ENCODE data around the gene GZMB. TPM values are rescaled to one million over a fixed set of nuclear protein-coding genes. Genes with fewer than 3 reads are reported as not detected.
A peak's percentile ranks its signal among the peaks of the same experiment; 100 is the strongest.
"Not testable (repeated sequence)": the region's sequence is repeated elsewhere in the genome, so short reads cannot be mapped to it uniquely, and the experiment has no call there.

GZMB gene, protein sequence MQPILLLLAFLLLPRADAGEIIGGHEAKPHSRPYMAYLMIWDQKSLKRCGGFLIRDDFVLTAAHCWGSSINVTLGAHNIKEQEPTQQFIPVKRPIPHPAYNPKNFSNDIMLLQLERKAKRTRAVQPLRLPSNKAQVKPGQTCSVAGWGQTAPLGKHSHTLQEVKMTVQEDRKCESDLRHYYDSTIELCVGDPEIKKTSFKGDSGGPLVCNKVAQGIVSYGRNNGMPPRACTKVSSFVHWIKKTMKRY
- total RNA-seq, result not detected

DNA sequence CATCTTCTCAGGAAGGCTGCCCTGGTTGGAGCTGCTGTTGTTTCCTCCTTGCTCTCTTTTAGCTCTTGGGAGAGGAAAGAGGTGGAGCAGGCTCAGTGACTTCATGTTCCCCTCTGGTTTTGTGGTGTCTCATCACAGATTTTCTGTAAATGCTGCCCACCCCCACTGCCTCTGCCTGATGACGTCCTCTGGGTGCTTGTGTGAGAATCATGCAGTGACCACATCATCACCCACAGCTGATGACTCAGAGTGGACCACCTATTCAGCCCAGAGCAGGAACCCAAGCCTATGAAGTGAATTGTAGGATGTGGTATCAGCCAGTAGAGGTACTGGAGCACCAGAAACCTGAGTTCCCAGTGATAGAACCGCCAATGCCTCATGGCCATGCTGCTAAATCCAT lies at the start of gene GZMB:
GZMB (minus strand) TSS at position 33 of the 400 bp plus-strand sequence; CDS start at position 3, 30 bp downstream.
- no peak for DNase-seq

DNA sequence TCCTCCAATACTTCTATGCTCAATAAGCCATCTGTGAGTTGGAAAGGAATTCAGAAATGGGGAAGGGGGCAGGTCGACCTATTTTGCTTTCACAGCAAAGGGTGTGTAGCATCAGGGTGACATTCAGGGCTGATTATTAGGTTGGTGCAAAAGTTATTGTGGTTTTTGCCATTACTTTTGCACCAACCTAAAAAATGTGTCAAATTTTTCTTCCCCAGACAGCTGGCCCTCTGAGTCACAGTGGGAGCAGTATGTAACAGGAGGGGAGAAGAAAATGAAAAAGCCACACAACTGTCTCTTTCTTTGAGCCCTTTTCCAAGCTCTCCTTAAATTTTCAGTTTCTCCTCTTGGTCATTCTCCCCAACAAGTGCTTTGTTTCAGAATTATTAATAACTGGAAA lies 47.1 kb upstream of the GZMB start:
- DNase-seq, result no peak

DNA sequence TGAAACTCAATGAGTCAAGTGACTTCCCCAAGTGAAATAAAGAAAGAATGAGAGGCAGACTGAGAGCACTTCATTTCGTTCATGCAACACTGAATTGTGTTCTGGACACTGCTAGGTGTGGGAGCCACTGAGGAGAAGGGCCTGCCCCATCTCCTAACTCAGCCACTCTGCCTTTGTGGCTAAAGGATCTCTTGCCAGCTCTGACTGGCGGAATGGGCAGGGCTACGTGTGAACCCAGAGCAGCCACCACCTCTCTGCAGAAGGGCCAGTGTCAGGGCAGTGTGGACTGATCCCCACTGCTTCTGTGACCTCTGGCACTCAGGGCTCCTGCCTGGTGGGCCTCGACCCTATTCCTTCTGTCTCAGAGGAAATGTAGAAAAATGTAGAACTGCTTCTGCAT lies 46.5 kb upstream of the GZMB start:
- DNase-seq, result no peak

DNA sequence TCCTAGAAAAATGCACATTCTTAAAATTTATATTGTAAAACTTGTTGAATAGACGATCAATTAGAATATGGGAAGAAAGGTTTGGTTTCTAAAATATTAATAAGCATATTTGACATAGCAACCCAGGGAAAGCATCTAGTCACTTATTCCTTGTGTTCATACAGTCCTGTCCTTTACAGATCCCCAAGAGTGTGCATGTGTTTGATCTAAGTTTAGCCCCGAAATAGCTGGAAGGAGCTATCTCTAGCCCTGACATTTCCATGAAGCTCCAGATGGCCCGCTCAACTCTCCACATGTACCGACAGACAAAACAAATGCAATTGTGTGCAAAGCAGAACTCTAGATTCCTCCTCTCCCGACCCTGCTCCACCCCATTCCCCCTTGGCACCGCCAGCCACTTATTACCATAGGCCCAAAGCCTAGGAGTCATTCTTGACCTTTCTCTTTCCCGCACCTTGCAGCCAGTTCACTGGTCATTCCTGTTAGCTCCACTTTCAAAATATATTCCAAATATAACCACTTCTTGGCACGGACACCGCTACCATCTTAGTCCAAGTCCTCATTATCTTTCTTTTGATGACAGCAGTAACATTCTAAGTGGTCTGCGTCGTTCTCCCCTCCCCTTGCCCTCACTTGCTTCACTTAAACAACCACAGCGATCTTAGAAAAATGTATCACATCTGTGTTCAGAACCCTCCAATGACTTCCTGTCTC lies 45.4 kb upstream of the GZMB start:
- DNase-seq, result no peak

DNA sequence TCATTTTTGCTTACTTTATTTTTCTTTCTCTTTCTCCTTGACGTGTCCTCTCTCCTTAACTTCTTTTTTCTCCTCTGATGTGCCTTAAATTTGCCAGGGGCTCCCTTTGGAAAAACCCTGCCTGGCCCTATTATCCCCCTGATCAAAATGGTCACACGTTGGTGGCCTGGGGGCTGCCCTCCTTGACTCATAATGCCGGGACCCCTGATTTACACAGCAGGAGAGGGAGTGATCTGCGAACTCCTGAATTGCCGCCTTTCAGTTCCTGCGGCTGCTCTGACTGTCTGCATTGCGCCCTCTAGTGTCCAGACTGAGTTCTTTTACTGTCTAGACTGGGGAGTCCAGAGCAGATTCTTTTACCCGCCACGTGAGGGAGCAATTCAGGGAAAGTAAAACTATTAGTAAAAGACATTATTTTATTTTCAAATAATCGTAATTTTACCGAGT lies 44.8 kb upstream of the GZMB start:
- peak; percentile 29 for DNase-seq

DNA sequence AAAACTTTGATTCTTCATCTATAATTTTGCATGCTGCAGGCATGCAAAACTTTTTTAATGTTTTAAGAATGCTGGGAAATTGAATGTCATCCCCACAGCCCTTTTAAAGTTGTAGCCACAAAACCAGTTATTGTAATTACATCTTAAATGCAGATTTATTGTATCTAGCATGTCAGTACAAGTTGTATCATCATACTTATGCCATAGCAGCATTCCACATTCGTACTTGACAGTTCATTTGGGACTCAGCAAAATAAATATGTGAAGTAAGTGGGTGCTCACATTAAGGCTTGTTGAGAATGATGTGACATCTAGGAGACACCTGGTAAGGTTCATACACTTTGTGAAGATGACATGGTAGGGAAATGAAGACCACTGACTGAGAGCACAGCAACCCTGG lies 44.0 kb upstream of the GZMB start:
- no peak for DNase-seq

DNA sequence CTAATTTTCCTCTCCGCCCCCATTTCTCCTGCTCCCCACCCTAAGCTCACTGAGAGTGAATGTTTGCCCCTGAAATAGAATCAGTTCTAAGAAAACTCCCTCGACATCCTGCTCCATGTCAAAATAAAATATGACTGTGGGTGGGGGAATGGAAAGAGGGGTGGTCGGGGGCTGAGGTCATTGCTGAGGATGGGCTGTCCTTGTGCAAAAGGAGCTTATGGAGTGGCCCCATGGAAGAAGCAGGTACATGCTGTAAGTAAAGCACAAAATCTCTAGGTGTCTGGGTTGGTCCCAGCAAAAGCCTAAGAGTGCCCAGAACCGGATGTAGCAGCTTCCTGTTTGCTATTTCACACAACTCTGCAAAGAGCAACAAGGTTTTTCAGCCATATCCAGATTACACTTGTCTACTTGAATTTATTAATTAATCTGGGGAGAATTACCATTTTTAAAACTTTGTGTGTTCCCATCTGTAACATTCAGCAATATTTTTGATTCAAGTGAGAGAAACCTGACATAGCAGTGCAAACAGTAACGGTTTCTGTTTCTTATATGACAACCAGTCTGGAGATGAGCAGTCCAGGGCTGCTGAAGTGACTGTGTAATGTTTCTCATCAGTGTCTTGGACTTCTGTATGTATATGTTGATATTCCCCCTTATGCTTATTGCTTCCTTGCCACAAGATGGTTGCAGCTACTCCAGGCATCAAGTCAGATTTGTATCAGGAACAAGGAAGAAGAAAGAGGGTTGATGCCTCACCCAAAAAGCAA lies 40.4 kb upstream of the GZMB start:
- no peak for DNase-seq

DNA sequence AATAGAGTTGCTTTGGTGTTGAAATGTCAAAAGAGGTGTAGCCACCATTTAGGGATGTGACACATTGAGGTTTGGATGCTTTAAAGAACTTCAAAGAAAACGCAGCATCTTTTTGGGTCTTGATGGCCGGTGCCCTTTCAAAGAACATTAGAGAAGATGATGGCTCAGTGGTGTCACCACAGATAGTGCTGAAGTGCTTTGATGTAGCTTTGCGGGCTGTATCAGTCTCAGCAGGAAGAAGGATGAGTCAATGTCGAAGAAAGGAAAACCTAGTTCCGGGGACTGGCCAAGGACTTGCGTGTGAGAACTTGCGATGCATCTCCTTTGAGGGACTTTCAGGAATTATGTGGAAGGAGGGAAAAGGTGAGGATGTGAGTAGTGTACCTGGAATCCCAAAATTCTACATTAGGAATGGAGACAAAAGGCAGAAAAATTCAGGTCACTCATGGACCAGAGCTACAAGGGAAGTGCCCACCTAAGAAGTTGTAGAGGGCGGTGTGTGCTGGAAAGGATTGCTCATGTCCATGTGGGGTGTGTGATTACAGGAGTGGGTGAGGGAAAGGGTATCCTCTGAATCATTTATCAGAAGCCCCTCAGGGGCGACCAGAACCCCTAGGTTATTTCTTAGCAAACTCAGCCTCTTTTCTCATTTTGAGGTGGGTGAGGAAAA lies 39.7 kb upstream of the GZMB start:
- no peak for DNase-seq

DNA sequence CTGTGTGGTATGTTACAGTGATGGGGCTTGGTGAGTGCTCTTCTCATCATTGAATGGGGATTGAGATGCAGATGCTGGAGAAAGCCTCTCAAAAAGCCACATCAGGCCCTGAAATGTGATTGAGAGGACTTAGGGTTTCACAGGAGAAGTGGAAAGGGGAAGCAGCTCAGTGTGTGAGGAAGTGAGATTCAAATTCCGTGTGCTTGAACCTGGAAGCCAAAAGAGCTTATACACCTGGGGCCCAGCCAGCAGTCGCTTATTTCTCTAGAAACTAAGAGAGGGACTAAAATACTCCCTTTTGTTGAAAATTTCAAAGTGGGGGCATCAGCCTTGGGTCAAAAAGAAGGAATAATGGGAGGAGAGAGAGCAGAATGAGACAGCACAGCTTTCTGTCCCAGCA lies 39.1 kb upstream of the GZMB start:
- no peak for DNase-seq

DNA sequence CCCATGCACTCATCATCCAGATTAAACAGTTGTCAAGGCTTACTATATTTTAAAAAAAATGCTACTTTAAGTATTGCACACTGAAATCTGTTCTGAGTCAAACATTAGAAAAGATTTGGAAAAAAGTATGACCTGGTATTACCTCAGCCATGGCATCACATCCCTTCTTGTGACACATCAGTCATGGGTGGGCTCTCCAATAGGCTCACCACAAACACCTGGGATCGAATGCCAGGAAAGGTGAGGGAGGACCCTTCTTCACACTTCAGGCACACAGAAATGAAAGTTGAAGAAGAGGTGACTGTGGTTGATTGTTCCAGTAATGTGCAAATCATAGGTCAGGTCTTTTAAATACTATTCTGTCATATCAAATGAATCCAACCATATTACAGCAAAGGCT lies 36.6 kb upstream of the GZMB start:
- DNase-seq, result no peak

DNA sequence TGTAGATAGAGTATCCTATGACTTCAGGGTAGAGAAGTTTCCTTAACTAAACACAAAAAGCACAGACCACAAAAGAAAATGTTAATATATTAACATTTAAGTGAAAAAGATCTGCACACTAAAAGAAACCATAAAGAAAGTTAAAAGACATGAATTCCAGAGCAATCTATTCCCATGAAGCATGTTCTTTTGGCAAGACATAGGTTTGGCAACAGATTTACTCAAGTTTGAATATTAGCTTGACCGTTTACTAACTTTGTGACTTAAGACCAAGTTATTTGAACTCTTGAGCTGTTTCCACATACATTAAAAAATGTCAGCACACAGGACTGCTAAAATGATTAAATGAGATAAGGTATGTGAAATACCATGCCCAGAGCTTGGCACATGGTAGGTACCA lies 35.7 kb upstream of the GZMB start:
- DNase-seq, result no peak

DNA sequence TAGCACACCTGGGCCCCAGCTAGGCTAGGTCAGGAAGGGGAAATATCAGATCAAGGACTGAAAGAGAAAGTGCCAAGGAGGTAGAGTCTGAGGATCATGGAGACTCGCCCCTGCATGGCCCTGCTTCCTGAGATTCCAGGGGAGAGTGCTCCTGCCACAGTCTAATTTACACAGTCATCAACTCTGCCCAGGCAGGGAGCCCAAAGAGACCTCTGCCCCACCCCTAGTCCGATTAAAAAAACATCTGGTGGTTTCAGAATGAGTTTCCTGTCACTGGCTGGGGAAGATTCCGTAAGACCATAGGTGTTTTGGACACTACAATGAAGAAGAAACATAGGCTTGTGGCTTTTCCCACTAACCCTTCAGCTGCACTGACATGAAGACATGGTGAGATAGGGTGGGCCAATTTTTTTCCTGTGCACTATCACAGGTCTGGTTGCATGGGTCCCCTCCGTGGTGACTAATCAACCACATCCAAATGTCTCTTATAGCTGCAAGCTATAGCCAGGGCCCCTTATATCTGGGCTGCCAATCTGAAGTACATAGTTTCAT lies 31.5 kb upstream of the GZMB start:
- DNase-seq, result no peak

DNA sequence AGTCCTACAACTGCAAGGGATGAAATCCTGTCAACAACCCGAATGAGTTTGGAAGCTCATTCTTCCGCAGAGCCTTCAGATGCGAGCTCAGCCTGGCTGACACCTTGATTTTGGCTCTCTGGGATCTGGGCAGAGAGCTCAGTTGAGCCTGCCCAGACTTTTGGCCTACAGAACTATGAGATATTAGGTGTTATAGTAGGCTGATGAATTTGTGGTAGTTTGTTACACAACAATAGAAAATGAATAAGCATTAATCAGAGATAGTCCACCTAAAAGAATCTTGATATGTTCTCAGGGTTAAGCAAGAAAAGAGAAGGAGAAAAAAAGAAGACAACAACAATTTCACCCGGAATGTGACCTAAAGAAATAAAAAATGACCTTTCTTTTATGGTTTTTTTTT lies 30.4 kb upstream of the GZMB start:
- no peak for DNase-seq

DNA sequence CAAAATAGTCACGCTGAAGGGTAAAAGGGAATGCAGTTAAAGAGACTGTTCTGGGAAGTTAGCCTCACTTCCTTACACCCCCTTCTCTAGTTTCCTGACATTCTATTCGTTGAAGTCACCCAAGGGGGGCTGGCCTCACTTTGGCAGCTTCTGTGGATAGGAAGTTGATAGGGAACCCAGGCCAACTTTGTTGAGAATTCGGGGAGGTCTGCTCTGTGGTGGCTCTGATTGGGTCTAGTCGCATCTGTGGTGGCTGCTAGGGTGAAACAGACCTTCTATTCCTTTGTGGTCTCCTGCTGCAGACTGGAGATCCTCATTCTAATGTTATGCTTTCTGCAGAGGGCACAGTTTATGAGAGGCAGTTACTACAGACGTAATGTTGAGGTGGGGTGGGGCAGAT lies 28.8 kb upstream of the GZMB start:
- no peak for DNase-seq

DNA sequence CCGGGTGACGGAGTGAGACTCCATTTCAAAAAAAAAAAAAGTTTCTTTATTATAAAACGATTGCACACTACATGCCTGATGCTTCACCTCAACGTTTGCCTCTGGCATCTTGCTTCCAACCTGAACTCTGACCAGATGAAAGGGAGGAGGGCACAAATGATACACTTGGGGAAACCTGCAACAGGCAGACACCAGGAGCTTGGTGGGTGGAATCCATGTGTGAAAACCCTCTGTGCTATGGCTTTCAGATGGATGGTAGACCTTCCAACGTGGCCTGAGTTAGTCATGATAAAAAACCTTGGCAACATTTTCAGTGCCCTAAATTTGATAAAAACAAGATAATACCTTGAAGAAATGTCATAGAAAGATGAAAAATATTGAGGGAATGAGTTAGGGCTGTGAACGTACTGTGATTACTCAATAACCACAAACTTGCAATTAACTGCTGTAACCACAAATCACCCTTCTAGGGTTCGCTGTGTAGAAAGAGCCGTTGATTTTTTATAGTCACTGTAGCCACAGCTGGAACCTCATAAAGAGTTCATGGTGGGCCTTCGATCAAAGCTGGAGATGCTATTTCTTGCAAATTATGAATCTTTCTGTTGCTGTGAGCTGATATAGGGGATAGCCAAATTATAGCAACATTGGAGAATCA lies 26.1 kb upstream of the GZMB start:
- DNase-seq, result no peak

DNA sequence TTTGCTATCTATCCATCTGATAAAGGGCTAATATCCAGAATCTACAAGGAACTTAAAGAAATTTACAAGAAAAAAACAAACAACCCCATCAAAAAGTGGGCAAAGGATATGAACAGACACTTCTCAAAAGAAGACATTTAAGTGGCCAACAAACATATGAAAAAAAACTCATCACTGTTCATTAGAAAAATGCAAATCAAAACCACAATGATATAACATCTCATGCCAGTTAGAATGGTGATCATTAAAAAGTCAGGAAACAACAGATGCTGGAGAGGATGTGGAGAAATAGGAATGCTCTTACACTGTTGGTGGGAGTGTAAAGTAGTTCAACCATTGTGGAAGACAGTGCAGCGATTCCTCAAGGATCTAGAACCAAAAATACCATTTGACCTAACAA lies 14.4 kb upstream of the GZMB start:
- DNase-seq, result not testable (repeated sequence)

DNA sequence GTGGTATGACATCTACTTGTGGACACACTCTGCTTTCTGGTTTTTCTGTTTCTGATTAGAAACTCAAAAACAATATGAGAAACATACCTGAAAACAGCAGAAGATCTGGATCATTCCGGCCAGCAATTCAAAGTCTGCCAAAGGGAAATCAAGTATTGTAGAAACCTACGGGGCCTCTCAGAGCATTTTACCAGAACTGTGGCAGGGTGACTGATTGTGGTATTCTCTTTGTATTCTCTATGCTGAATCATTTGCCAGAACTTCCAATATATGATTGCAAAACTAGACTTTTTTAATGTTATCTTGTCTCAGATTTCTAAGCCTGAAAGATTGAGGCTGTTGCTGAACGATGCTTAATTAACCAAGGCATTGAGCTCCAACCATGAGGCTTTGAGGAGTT lies 5.9 kb upstream of the GZMB start:
- DNase-seq, result no peak

DNA sequence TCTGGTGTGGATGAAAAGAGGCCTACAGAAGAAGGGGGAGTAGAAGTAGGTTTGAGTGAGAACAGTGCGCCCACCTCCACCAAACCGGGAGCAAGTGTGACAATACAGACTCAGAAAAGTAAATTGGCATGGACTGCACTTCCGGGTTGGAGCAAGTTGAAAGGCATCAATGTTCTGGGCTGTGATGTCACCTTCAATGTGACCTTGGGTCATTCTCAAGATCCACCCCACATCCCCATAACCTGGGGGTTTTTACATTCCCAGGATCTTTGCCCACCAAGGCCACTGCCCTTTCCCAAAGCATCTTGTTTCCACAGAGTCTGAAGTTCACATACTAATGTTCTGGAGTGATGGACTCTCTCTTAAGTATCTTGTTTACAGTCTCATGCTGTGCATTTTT lies 5.3 kb upstream of the GZMB start:
- DNase-seq, result no peak

DNA sequence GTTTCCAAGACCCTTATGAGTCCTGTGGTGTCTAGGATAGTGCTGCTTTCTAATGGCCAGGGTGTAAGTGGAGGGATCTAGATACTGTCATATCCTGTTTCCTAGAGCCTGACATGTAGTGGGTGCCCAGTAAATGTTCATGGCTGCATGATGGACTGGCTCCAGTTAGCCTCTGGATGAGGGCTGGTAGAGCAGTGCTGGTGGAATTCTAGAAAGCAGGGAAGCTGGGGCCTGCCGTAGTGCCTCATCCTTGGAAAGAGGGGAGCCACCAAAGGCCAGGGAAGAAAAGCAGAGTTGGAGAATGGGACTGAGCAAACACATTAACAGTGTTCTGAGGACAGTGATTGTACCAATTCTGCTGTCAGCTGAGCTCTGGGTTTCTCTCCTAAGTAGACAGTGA lies 637 bp downstream of the GZMB start:
- DNase-seq, result no peak

DNA sequence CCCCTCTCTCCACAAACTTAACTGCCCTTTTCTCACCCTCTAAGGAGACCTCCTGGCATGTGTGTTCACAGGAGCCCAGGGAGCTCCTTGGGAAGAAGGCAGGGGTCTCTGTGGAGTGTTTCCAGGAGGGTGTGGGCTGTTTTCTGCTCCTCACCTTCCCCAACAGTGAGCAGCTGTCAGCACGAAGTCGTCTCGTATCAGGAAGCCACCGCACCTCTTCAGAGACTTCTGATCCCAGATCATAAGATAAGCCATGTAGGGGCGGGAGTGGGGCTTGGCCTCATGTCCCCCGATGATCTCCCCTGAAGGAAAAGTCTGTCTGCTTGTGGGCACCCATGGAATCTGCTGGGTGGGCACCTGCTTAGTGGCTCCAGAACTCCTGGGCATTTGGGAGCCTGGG lies 1.2 kb downstream of the GZMB start:
- DNase-seq, result no peak

DNA sequence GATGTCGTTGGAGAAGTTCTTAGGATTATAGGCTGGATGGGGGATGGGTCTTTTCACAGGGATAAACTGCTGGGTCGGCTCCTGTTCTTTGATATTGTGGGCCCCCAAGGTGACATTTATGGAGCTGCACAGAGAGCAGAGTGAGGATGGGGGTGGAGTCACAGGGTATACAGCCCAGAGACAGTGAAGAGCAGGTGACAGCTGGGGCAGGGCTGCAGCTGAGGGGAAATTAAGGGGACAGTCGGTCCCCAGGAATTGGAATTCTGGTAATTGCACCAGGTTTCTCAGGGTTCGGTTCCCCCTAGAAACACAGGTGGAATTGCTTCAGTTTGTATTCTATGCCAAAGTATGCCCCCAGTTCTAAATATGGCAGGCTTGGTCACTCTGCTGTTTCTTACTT lies 1.7 kb downstream of the GZMB start:
- DNase-seq, result no peak

DNA sequence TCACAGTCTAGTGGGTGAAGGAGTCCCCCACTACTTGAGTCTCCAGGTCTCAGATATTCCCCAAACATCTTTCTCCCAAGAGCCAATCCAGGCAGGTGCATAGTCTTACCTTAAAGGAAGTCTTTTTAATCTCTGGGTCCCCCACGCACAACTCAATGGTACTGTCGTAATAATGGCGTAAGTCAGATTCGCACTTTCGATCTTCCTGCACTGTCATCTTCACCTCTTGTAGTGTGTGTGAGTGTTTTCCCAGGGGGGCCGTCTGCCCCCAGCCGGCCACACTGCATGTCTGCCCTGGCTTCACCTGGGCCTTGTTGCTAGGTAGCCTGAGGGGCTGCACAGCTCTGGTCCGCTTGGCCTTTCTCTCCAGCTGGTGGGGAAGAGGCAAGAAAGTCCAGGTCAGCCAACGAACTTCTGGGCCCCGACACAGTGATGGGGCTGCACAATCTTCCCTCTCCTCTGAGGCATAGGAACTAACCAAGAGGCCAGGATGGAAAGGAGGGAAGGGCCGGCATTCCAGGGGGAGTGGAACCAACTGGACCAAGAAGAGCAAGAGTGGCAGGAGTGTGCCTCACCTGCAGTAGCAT lies 2.1 kb downstream of the GZMB start:
- no peak for DNase-seq

Measured in occipital lobe (tissue), 2 donors.